Epidermal melanocyte (primary cell): ENCODE data around the gene DCTN5.
"Not testable (repeated sequence)": the region's sequence is repeated elsewhere in the genome, so short reads cannot be mapped to it uniquely, and the experiment has no call there.

Source experiments
- DNase-seq: peaks from one replicate; pipeline ENCODE4 v3.0.0; 2011; ENCODE audit warnings: low spot score; ENCODE audit not compliant: insufficient read length

The DCTN5 gene

DNA sequence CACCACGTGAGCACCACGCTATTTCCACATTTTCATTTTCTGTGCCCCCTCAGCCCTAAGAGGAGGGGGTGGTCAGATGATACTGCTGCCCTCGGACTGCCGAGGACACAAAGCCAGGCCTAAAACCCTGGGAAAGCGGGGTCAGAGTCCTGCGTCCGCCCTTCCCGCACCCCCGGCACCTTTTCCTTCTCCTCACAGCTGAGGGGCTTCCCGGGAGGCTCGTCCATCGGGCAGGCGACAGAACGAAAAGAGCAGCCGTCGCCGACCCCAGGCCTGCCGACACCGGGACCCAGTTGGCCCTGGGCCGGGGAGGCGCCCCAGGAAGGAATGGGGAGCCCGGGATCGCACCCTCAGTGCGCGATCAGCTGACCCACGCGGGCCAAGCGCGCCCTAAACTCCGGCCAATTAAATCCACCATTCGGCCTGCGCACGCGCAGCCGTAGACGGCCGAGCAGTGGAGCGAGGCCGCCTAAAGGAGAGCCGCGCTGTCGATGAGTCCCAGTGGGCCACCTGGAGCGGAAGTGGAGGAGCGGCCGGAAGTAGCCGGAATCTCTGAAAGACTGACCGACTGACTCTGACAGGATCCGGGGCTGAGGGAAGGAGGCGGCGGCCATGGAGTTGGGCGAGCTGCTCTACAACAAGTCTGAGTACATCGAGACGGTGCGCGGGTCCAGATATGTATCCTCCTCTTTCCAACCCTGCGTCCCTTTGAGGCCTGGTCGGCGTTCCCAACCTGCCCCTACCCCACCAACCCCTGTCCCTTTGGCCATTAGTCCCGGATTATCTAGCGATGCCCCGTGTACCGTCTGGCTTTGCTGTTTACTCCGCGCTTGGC is at the start of gene DCTN5, which contains the start of gene PALB2:
Gene DCTN5 (plus strand): TSS at position 536 of the 835 bp plus-strand sequence. CDS start 77 bp downstream, at position 613.
Gene PALB2 (minus strand): TSS at position 380 of the 835 bp plus-strand sequence. CDS start 153 bp downstream, at position 227.
- peak; percentile 85 for DNase-seq

DNA sequence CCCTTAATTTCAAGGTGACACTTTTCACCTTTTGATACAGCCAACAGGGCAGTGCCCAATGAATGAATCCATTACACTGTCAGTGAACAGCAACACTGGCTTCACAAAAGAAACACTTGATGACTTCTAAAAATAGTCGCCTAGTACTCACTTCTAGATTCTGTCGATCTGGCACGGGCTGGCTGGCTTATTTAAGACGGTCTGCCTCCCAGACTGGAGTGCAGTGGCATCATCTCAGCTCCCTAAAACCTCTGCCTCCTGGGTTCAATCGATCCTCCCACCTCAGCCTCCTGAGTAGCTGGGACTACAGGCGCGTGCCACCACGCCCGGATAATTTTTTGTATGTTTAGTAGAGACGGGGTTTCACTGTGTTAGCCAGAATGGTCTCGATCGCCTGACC is 47.1 kb upstream of the DCTN5 start:
- DNase-seq: no peak

DNA sequence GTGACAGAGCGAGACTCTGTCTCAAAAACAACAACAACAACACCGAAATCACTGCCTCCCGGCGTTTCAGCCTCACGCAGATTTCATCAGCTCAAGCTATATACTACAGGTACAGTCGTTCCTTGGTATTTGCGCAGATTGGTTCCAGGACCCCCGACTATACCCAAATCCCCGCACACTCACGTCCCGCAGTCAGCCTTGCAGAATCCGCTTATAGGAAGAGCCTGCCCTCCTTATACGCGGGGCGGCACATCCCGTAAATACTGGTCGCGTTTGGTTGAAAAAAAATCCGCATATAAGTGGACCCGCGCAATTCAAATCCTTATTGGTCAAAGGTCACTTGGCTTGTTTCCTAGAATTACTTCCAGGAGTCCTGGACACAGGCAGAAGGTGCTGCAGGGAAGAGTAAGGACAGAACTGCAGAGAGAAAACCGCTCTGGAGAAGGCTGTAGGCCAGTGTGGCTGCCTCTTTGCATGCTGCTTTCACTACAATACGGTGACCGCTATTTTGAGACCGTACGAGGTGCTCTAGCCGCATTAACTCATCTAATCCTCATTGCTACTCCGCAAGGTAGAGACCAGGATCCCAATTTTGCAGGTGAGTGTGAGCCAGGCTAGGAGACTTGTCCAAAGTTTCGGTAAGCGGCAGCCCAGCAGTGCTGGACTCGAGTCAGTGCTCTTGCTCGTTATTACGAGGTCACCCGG is 45.9 kb upstream of the DCTN5 start:
- DNase-seq: no peak

DNA sequence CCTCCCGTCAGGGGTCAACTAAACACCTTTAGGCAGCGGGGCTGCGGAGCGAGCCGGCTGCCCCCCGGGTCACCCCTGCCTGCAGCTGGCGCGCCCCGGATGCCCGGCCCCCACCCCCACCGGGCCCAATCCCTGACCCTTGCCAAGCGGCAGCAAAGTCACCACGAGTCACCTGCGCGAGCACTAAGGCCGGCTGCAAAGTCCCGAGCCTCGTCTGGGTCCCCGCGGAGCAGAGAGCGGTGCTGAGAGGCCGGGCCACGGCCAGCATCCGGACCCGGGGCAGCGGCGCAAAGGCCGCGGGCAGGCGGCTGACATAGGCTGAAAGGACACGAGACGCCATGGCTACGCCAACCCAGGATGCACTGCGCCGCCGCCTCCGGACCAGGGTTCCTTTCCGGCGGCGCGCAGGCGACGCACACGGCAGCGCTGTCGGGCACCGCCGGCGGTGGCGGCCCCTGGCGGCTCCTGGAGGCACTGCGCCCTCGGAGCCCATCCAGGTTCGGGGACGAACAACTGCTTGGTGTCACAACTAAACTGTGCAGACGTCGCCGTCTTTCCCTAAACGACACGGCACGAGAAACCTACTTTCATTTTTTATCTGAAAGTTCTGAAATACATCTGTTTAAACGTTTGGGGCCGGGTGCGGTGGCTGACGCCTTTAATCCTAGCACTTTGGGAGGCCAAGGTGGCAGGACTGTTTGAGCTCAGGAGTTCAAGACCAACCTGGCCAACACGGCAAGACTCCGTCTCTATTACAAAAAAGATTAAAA is 45.1 kb upstream of the DCTN5 start, which contains the start of gene NDUFAB1:
Gene NDUFAB1 (minus strand): TSS at position 366 of the 770 bp plus-strand sequence. CDS start 26 bp downstream, at position 340.
- peak; percentile 74 for DNase-seq

DNA sequence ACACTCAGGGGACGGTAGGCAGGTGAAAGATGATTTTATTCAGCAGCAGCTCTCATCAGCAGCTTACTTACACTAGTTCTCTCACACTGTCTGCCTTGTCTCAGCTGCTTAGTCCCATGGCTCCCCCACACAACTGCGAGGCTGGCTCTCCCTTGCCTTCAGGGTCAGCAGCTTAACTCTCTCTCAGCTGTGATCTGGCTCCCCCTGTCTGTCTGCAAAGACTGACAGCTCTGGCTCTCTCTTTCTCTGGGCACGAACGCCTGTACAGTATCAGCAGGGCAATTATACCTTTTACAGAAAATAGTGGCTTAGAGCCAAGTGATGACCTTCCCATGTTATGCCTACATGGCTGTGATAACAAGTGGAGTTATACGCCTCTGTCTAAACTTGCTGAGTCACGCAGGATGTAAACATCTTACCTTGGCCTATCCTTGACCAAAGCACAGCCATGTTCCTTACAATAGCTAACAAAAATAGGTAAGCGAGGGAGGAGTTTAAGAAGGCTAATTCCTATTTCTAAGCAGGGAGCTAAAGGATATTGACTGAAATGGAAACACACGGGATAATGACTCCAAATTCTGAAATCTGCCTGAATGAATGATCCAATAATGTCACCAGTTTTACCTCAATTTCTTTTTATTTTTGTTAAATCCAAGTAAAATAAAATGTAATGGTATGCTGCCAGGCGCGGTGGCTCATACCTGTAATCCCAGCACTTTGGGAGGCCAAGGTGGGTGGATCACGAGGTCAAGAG is 44.1 kb upstream of the DCTN5 start:
- DNase-seq: no peak

DNA sequence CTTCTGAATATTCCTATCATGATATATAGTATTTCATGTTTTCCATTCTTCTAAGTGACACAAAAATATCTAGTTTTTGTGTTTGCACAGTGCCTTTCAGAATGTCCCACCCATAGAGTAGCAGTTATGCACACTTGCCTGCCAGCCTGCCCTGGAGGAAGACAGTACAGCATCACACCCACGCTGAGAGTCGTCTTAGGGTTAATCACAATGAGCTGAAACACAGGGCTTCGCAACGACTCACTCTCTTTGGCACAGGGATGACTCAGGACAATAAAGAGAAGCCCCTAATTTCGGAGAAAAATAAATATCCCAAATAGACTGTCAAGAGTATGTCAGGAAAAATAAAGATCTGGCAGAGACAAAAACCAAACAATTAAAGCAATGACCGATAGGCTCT is 33.5 kb upstream of the DCTN5 start:
- DNase-seq: no peak

DNA sequence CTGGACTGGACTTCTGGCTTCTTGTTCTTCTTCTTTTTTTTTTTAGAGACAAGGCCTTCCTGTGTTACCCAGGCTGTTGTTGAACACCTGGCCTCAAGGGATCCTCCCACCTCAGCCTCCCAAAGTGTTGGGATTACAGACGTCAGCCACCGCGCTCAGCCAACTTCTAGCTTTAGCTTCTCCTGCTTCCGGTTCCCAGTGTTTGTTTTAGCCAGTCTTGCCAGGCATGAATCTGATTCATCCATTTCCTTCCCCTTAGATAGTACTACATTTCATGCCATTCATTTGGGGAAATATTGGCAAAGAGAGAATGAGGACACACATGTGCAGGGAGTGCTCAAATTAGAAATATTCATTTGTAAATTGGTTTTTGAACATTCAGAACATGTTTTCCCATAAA is 33.1 kb upstream of the DCTN5 start:
- DNase-seq: no peak

DNA sequence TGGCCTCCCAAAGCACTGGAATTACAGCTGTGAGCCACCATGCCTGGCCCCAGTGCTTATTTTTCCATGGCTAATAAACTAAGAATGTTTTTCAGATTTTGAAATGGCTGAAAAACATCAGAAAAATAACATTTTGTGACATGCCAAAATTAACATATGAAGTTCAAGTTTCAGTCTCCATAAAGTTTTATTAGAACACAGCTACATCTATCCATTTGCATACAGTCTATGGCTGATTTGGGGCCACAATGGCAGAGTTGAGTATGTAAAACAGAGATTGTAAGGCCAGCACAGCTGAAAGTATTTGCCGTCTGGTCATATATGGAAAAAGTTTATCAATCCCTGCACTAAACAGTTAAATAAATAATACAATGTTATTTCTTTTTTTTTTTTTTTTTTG is 31.3 kb upstream of the DCTN5 start:
- no peak for DNase-seq

DNA sequence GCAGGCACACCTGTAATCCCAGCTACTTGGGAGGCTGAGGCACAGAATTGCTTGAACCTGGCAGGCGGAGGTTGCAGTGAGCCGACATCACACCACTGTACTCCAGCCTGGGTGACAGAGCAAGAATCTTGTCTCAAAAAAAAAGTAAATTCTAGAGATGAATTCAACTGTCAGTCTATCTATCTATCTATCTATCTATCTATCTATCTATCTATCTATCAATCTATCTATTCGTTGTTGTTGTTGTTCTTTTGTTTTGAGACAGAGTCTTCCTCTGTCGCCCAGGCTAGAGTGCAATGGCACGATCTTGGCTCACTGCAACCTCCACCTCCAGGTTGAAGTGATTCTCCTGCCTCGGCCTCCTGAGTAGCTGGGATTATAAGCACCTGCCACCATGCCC is 30.4 kb upstream of the DCTN5 start:
- DNase-seq: not testable (repeated sequence)

DNA sequence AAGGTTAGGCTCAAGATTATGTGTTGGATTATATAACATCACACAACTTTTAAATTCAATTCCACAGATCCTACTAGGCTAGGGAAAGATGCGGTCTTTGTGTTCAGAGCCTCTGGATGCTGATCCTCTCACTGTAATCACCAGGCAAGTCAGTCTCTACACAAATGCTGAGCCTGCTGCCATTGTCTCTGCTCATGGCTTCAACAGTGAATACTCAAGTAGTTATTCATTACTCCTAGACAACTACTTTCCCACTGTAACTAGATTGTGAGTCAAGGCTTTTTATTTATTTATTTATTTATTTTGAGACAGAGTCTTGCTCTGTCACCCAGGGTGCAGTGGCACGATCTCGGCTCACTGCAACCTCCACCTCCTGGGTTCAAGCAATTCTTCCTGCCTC is 29.3 kb upstream of the DCTN5 start:
- no peak for DNase-seq

DNA sequence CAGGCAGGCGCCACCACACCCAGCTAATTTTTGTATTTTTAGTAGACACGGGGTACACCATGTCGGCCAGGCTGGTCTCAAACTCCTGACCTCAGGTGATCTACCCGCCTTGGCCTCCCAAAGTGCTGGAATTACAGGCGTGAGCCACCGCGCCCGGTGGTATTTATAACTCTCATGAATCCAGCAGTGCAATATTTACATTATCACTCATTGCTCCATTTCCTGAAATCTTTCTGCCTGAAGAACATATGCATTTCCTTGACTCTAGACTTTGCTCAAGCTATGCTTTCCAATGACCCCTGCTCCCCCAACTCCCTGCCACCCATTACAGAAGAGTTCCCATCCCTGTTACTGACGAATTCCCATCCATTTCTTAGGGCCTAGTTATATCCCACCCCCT is 25.5 kb upstream of the DCTN5 start:
- no peak for DNase-seq

DNA sequence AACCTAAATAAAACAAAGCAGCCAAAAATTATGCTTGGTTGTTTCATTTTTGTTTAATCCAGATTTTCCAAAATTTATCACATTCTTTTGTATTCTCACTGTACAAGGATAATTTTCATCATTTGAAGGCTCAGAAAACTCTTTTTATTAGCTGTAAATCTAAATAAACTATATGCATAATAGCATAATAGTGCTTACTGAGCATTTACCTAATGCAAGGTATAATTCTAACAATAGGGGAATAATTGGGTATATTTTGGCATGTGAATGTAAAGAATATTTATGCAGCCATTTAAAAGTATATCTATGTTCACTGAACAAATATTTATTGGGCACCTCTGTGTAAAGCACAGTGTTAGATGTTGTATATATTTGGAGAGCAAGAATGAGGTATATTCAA is 17.2 kb upstream of the DCTN5 start:
- DNase-seq: no peak

DNA sequence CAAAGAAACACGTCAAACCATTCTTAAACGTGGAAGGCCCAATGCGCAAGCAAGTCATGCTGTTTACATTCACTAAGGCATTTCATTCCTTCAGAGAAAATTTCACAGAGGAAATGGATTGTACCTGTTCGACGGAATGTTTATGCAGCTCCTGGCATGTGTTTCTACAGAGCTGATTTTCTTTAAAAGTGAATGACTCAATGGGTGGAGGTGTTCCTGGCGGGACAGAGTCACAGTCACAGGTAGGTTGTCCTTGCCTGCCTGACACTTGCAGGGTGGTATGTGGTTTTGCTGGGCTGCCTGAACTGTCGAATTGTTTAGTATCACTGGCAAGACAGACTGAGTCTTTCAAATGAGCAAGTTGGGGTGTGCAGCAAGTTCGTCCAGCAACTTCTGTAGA is 11.8 kb upstream of the DCTN5 start:
- no peak for DNase-seq

DNA sequence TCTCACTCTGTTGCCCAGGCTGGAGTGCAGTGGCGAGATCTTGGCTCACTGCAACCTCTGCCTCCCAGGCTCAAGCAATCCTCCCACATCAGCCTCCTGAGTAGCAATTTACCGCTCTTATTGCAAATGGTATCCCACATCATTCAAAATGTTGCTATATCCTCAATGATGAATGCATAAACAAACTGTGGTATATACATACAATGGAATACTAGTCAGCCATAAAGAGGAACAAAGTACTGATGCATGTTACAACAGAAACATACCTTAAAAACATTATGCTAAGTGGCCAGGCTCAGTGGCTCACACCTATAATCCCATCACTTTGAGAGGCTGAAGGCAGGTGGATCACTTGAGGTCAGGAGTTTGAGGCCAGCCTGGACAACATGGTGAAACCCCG is 9.4 kb upstream of the DCTN5 start:
- DNase-seq: not testable (repeated sequence)

DNA sequence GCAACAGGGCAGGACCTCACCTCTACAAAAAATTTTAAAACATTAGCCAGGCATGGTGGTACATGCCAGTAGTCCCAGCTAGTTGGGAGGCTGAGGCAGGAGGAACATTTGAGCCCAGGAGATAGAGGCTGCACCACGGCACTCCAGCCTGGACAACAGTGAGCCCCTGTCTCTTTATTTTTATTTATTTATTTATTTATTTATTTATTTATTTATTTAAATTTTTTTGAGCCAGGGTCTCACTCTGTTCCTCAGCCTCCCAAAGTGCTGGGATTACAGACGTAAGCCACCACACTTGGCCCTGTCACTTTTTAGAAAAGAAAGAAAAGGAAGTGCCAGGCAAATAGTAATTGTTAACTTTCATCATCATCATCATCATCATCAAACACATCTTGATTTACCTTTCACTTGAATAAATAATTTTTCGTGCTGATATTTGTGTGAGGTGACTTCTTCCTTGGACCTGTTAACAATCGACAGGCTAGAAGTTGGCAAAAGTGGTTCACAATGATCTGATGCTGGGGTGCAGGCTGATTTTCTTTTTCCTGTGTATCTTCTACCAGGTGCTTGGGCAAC is 6.7 kb upstream of the DCTN5 start:
- no peak for DNase-seq

DNA sequence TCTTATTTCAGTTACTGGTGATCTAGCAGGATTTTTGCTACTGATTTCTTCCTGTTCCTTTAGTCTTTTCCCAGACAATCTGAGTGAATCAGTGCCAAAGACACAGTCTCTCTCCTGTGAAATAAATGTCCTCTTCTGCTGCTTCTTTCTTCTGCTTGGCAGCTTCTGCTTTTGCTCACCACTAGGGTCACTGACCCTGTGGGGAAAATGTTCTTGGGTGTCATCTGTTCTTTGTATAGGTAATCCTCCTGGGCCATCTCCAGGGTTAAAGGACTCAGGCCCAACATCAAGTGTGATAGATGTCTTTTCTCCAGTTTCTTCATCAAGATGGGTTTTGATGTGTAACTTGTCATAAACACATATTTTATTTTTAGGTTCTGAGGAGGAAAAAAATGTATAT is 5.3 kb upstream of the DCTN5 start:
- DNase-seq: no peak

DNA sequence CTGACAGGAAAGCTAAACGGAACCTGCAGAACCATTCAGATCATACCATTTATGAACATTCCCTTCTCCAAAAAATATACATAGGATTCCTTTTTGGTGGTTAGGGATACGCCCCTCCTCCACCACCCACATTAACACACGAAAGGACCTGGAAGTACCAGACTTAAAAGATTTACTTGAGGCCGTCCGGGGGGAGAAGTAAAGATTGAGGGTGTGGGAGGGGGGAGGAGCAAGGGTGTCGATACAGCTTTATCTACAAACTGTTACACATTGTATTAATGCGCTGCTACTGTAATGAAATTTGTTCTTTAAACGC is 693 bp upstream of the DCTN5 start:
- DNase-seq: no peak

DNA sequence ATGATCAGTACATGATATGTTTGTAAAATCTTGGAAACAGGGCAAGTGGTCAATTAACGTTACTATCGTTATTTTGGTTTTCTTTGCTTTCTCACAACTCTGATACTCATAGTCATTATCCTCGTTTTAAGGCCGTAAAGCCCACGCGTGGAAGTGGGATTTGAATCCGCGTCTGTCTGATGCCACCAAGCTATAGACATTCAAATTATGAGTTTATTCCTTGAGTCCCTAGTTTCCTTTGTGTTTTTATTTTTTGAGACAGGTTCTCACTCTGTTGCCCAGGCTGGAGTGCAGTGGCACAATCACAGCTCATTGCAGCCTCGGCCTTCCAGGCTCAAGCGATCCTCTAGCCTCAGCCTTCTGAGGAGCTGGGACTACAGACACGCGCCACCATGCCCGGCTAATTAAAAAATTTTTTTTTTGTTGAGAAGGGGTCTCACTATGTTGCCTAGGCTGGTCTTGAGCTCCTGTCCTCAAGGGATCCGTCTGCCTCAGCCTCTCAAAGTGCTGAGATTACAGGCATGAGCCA is 1.0 kb downstream of the DCTN5 start:
- no peak for DNase-seq

DNA sequence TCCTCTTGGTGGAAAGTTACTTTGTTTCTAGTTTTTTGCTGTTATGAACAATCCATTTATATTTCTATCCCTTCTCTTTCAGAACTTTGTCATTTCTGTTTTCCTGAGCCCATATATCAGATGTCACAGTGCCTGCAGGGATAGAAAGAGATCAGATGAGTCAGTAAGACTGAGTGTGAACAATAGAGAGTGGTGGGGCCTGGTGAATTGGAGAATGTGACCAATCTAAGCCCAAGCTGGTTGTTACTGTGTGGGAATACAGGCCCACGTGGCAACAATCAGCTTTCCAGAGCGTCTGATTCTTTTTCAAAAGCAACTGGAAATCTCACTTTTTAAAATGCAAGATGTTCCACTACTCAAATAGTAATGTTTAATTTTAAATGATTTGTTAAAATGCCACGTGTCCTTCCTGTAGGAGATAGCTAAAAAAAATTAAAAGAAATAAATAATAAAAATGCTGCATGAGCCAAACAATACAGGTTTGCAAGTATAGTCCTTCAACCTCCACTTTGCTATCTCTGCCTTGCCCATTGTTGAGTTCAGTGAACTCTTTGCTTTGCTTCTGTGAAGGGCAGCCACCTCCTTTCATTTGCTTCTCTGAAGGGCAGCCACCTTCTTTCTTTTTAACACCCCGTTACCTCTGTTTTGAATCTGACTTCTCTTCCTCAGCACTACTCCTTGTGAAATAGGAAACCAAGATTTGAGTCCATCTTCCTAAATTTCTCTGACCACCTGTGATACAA is 9.6 kb downstream of the DCTN5 start:
- no peak for DNase-seq

DNA sequence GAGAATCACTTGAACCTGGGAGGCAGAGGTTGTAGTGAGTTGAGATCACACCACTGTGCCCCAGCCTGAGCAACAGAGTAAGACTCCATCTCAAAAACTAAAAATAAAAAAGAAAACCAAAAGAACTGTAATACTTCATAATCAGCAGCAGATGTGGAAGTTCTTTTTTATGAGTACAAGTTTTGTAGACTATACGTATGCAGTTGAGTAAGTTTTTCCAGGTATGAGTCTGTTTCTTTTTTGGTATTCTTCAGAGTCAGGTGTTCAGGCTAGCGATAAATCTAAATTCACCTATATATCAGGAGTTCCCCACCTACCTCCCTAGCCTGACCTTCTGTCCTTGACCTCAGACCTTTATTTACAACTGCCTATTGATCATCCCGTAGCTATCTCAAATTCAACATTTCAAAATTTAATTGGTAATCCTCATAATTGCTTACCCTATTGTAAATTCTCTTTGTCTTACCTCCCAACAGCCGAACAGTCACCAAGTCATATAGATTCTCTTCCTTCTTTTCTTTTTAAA is 10.7 kb downstream of the DCTN5 start:
- no peak for DNase-seq
